H1 (cell line): Measurements from ENCODE around the gene BLOC1S4.

Source experiments
- CREB1 ChIP-seq: IDR thresholded peaks from 2 replicates; pipeline ENCODE4 v1.6.1; 2012; ENCODE audit warnings: inconsistent platforms
- MAX ChIP-seq: IDR thresholded peaks from 2 replicates; pipeline ENCODE4 v1.6.1; 2012; ENCODE audit warnings: inconsistent platforms
- NRF1 ChIP-seq: IDR thresholded peaks from 2 replicates; pipeline ENCODE4 v1.6.1; 2011; ENCODE audit warnings: mild to moderate bottlenecking, low read depth, low read length, improper control_type of control experiment
- POLR2A ChIP-seq, 2 experiments: IDR thresholded peaks; 1 replicate in 1 of 2; 2 replicates in 1 of 2; pipeline ENCODE4 v1.6.1; 2011; ENCODE audit warnings: low read depth in 2 of 2, low read length in 2 of 2, mild to moderate bottlenecking in 2 of 2; ENCODE audit errors: control extremely low read depth in 1 of 2
- POLR2AphosphoS5 ChIP-seq: IDR thresholded peaks from 2 replicates; pipeline ENCODE4 v1.6.1; 2011; ENCODE audit warnings: low read depth, low read length
- RFX5 ChIP-seq: IDR thresholded peaks from 2 replicates; pipeline ENCODE4 v1.6.1; 2011; ENCODE audit warnings: low read depth, low read length, improper control_type of control experiment, borderline replicate concordance
- RNF2 ChIP-seq: fragments of 200-900, 300-1000 bp; sonication (generic); IDR thresholded peaks from 2 replicates; pipeline ENCODE4 v1.7.1; 2016; ENCODE audit warnings: borderline replicate concordance, low read depth, mild to moderate bottlenecking, antibody characterized with exemption, low read length; ENCODE audit not compliant: poor library complexity, severe bottlenecking; ENCODE audit errors: missing control alignments
- TF ChIP-seq, protein P1 (sequence below), 3 experiments: IDR thresholded peaks; 1 replicate in 2 of 3; 2 replicates in 1 of 3; pipeline versions ENCODE4 v1.5.1 to v1.6.1; 2011; ENCODE audit warnings: low read length in 3 of 3, mild to moderate bottlenecking in 3 of 3, inconsistent platforms in 2 of 3, low read depth in 1 of 3, moderate library complexity in 1 of 3; ENCODE audit not compliant: insufficient read depth in 1 of 3; ENCODE audit errors: control extremely low read depth in 1 of 3
- TF ChIP-seq, protein P2 (sequence below): IDR thresholded peaks from 2 replicates; pipeline ENCODE4 v1.6.1; 2011; ENCODE audit warnings: low read depth, mild to moderate bottlenecking, low read length; ENCODE audit not compliant: insufficient read depth

DNA sequence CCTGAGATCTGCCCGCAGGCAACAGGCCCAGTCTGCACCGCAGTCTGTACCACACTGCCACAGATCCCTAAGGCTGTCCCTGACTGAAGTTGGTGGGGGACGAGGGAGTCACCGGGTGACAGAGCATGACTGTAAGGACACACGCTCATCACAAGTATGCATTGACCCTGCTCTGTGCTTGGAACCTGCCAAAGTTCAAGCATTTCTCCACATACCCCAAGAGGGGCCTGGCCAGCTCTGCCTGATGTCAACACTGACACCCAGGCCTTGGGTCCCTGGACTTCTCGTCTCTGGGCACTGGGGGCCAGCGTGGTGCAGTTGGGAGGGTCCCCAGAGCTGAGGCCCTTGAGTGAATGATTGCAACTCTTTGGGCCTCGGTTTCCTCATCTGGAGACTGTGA is 7.9 kb downstream of the BLOC1S4 start:
- TF ChIP-seq POLR2AphosphoS5 (no peak), NRF1 (no peak), RFX5 (no peak), POLR2A (IDR thresholded peaks at IDR 0.05; ENCODE audit: control extremely low read depth in 1 of 2, low read depth in 2 of 2, low read length in 2 of 2) (no peak), MAX (no peak), CREB1 (no peak), RNF2 (no peak)
- TF ChIP-seq, protein P1, sequence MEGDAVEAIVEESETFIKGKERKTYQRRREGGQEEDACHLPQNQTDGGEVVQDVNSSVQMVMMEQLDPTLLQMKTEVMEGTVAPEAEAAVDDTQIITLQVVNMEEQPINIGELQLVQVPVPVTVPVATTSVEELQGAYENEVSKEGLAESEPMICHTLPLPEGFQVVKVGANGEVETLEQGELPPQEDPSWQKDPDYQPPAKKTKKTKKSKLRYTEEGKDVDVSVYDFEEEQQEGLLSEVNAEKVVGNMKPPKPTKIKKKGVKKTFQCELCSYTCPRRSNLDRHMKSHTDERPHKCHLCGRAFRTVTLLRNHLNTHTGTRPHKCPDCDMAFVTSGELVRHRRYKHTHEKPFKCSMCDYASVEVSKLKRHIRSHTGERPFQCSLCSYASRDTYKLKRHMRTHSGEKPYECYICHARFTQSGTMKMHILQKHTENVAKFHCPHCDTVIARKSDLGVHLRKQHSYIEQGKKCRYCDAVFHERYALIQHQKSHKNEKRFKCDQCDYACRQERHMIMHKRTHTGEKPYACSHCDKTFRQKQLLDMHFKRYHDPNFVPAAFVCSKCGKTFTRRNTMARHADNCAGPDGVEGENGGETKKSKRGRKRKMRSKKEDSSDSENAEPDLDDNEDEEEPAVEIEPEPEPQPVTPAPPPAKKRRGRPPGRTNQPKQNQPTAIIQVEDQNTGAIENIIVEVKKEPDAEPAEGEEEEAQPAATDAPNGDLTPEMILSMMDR (IDR thresholded peaks at IDR 0.05; ENCODE audit: control extremely low read depth in 1 of 3, insufficient read depth in 1 of 3, low read depth in 1 of 3, low read length in 3 of 3): no peak
- TF ChIP-seq, protein P2, sequence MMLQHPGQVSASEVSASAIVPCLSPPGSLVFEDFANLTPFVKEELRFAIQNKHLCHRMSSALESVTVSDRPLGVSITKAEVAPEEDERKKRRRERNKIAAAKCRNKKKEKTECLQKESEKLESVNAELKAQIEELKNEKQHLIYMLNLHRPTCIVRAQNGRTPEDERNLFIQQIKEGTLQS: no peak
